ENCODE data around the gene MECP2. TPM values are rescaled to one million over a fixed set of nuclear protein-coding genes. Genes with fewer than 3 reads are reported as not detected.

The MECP2 gene
- total RNA-seq, 2 experiments from 2014 or later = 31.2 to 48.6 TPM

DNA sequence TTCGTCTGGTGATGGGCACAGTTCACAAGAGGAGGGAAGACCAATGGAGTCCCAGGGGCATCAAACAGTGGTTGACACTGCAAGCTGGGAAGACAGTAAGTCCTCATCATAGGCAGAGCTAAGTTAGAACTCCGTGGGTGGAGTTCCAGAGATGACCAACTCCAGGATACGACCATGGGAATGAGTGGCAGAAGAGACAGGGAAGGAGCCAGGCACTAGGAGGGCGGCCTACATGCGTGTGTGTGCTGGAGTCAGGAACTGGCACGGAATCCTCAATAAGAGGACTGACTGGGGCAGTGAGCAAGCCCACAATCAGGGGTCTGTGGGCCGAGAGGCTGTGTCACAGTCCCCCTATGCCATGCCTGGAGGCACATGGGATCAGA lies 47.4 kb downstream of the MECP2 start:
- no peak overlapping the region for H3K4me3 ChIP-seq (ENCODE audit: low read depth, low read length, poor library complexity, severe bottlenecking)
- H3K36me3 ChIP-seq (ENCODE audit: insufficient read depth, low read length) = peaks cover 16% of the 10 kb centered on the region
- H4K20me1 ChIP-seq (ENCODE audit: insufficient read depth, low read length) = no peaks in the 10 kb centered on the region
- no peak for DNase-seq (ENCODE audit: low spot score)
- no peaks in the 10 kb centered on the region for H3K4me1 ChIP-seq (ENCODE audit: insufficient read depth, low read length, poor library complexity, severe bottlenecking)
- ChIA-PET CTCF (ENCODE audit: unreplicated experiment) (no interaction called here), POLR2A (no interaction called here)
- no TSS peak for BruUV-seq (replicated peaks)
- H3K4me2 ChIP-seq (ENCODE audit: low read length) = no peak overlapping the region
- H3K27ac ChIP-seq (ENCODE audit: low read depth, low read length, poor library complexity, severe bottlenecking) = no peak overlapping the region
- intact Hi-C loops (cut with micrococcal nuclease; ENCODE audit: unreplicated experiment) = no loop called here
- no peaks in the 10 kb centered on the region for H3K79me2 ChIP-seq (ENCODE audit: insufficient read depth, low read depth, low read length)
- TF ChIP-seq, protein P1, sequence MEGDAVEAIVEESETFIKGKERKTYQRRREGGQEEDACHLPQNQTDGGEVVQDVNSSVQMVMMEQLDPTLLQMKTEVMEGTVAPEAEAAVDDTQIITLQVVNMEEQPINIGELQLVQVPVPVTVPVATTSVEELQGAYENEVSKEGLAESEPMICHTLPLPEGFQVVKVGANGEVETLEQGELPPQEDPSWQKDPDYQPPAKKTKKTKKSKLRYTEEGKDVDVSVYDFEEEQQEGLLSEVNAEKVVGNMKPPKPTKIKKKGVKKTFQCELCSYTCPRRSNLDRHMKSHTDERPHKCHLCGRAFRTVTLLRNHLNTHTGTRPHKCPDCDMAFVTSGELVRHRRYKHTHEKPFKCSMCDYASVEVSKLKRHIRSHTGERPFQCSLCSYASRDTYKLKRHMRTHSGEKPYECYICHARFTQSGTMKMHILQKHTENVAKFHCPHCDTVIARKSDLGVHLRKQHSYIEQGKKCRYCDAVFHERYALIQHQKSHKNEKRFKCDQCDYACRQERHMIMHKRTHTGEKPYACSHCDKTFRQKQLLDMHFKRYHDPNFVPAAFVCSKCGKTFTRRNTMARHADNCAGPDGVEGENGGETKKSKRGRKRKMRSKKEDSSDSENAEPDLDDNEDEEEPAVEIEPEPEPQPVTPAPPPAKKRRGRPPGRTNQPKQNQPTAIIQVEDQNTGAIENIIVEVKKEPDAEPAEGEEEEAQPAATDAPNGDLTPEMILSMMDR (conservative IDR thresholded peaks at IDR 0.05; ENCODE audit: low read length) = no peak
- TF ChIP-seq EZH2phosphoT487 (IDR thresholded peaks at IDR 0.05; ENCODE audit: borderline replicate concordance, low read depth, low read length) = no peak
- no peaks in the 10 kb centered on the region for H3K9me2 ChIP-seq (ENCODE audit: insufficient read depth, low read length)
- H2AFZ ChIP-seq (ENCODE audit: low read length) = no peak overlapping the region
- H3K9me3 ChIP-seq (ENCODE audit: low read length) = no peaks in the 10 kb centered on the region

DNA sequence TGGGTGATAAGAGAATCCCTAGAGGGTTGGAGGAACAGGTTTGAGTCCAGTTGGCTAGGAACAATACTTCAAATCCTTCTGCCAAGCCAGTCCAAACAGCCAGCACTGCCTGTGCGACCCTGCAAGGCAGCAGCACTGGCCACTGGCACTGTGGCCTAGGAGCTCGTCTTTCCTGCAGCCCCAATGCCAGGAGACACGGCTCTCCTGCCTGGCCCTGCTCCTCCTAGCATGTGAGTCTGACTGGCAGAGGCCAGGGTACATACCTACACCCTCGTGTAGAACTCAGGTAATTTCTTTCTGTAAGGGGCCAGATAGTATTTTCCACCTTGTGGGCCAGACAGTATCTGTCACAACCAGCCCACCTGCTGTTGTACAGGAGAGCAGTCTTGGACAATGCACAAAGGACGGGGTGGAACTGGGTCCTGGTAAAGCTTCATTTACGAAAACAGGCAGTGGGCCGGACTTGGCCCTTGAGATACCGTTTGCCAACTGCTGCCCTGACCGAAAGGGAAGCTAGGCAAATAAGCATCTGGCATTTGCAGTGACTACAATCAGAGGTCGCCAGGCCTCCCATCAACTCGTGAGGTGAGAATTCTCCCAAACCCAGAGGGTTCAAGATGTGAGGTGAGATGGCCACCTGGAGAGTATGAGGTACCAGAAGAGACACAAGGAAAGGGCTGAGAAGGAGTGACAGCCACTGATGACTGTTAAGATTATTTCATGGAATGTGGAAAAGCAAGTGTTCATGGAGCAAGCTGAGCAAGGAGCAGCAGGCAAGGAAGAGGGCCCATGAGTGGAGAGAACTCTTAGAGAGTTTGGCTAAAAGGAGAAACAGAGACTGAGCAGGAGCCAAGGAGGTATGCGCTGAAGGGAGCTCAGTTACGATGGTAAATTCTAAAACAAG lies 48.1 kb downstream of the MECP2 start:
- Histone ChIP-seq H2AFZ (ENCODE audit: low read length) (no peak overlapping the region), H3K9me3 (ENCODE audit: low read length) (no peaks in the 10 kb centered on the region), H3K36me3 (ENCODE audit: insufficient read depth, low read length) (peaks cover 16% of the 10 kb centered on the region), H3K4me3 (ENCODE audit: low read depth, low read length, poor library complexity, severe bottlenecking) (no peak overlapping the region), H3K9me2 (ENCODE audit: insufficient read depth, low read length) (no peaks in the 10 kb centered on the region), H4K20me1 (ENCODE audit: insufficient read depth, low read length) (no peaks in the 10 kb centered on the region), H3K79me2 (ENCODE audit: insufficient read depth, low read depth, low read length) (no peaks in the 10 kb centered on the region), H3K27ac (ENCODE audit: low read depth, low read length, poor library complexity, severe bottlenecking) (no peak overlapping the region), H3K4me1 (ENCODE audit: insufficient read depth, low read length, poor library complexity, severe bottlenecking) (no peaks in the 10 kb centered on the region), H3K4me2 (ENCODE audit: low read length) (no peak overlapping the region)
- POLR2A ChIA-PET = interaction anchor here (0.6 kb wide), 1 partner anchor 647 kb away, joined by 4 read pairs; no protein-coding TSS in a partner anchor
- CTCF ChIA-PET (ENCODE audit: unreplicated experiment) = no interaction called here
- TF ChIP-seq, protein P1 (conservative IDR thresholded peaks at IDR 0.05; ENCODE audit: low read length) = no peak
- no peak for TF ChIP-seq EZH2phosphoT487 (IDR thresholded peaks at IDR 0.05; ENCODE audit: borderline replicate concordance, low read depth, low read length)
- no TSS peak for BruUV-seq (replicated peaks)
- DNase-seq (ENCODE audit: low spot score) = no peak
- intact Hi-C loops (cut with micrococcal nuclease; ENCODE audit: unreplicated experiment) = no loop called here

GRCh38 chrX:154048398-154048797 lies 49.1 kb downstream of the MECP2 start:
- no peak overlapping the region for H2AFZ ChIP-seq (ENCODE audit: low read length)
- no peaks in the 10 kb centered on the region for H4K20me1 ChIP-seq (ENCODE audit: insufficient read depth, low read length)
- no peak overlapping the region for H3K27ac ChIP-seq (ENCODE audit: low read depth, low read length, poor library complexity, severe bottlenecking)
- CTCF ChIA-PET (ENCODE audit: unreplicated experiment) = no interaction called here
- H3K4me3 ChIP-seq (ENCODE audit: low read depth, low read length, poor library complexity, severe bottlenecking) = no peak overlapping the region
- TF ChIP-seq, protein P1 (conservative IDR thresholded peaks at IDR 0.05; ENCODE audit: low read length) = no peak
- no peak for TF ChIP-seq EZH2phosphoT487 (IDR thresholded peaks at IDR 0.05; ENCODE audit: borderline replicate concordance, low read depth, low read length)
- POLR2A ChIA-PET = interaction anchor here (0.7 kb wide), 1 partner anchor 506 kb away, joined by 3 read pairs; no protein-coding TSS in a partner anchor
- no peaks in the 10 kb centered on the region for H3K9me2 ChIP-seq (ENCODE audit: insufficient read depth, low read length)
- DNase-seq (ENCODE audit: low spot score) = no peak
- H3K9me3 ChIP-seq (ENCODE audit: low read length) = no peaks in the 10 kb centered on the region
- H3K4me1 ChIP-seq (ENCODE audit: insufficient read depth, low read length, poor library complexity, severe bottlenecking) = no peaks in the 10 kb centered on the region
- H3K79me2 ChIP-seq (ENCODE audit: insufficient read depth, low read depth, low read length) = no peaks in the 10 kb centered on the region
- peaks cover 16% of the 10 kb centered on the region for H3K36me3 ChIP-seq (ENCODE audit: insufficient read depth, low read length)
- intact Hi-C loops (cut with micrococcal nuclease; ENCODE audit: unreplicated experiment) = no loop called here
- no peak overlapping the region for H3K4me2 ChIP-seq (ENCODE audit: low read length)
- no TSS peak for BruUV-seq (replicated peaks)
